ENCODE results near the gene PATE4.

The PATE4 gene

DNA sequence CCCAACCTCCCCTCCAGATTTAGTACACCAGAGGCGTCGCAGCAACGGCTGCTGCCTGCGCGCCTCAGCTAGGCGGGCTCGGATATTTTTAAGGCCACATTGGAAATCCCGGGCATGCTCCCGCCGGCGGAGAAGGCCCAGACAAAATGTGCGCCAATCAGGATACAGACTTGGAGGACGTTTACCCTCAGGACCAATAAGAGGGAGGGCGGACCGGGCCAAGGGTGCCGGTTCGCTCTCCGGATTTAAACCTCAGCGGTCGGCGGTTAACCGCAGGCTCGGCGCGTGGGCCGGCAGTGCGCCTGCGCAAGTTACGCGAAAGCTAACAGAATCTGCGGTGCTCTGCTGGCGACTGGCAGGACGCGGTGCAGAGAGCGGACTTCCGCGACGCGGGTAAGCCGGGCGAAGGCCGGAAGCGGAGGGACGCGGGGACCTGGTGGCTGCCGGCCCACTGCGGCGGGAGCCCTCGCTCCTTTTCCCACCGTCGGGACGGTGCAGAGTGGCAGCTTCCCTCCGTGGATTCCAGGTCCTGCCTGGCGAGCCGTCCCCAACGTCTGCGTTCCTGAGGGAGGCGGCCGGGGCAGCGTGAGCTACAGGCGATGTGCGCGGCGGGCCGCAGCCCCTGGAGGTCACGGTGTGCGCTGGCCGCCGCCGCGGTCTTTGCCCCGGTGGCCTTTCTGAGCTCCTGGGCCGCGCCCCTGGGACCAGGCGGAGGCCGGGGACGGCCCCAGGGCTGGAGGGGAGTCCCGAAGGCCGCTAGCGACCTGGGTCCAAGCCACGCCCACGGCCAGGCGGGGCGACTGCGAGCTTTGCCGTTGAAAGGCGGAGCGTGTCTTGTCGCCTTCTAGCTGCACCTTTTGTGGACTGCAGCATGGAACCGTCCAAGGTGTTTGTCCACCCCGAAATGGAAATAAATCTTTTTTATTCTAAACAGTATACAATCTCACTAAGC, 54.5 kb downstream of the PATE4 start, which contains the start of gene HYLS1:
HYLS1 (plus strand) TSS at position 296 of the 952 bp plus-strand sequence. CDS start 11,701 bp downstream, outside the sequence.
- peak; percentile 97 for DNase-seq (ENCODE audit: low spot score)

Measured in AG08396 (cell line).